SU-DHL-6 (cell line): ENCODE results near the gene NKX2-8.

Experiments
- H2AFZ ChIP-seq: fragments of 200-600 bp; sonication (generic); 2 replicates; pipeline ENCODE4 v1.6.1; 2014; ENCODE audit warnings: low read depth, mild to moderate bottlenecking, moderate library complexity, mixed read lengths, antibody characterized with exemption, low read length; ENCODE audit not compliant: severe bottlenecking
- H3F3A ChIP-seq: fragments of 200-600 bp; shearing (Covaris generic); 2 replicates; pipeline ENCODE4 v1.6.0; 2016; ENCODE audit warnings: antibody characterized with exemption, mild to moderate bottlenecking; ENCODE audit not compliant: insufficient read depth
- H3K27ac ChIP-seq: fragments of 200-600 bp; sonication (generic); 2 replicates; pipeline ENCODE4 v1.5.1; 2016; ENCODE audit warnings: low read depth, mild to moderate bottlenecking, low read length, moderate library complexity, mixed read lengths
- H3K27me3 ChIP-seq: fragments of 200-600 bp; sonication (generic), shearing (Covaris generic); 2 replicates; pipeline ENCODE4 v1.6.0; 2014; ENCODE audit warnings: mild to moderate bottlenecking, low read length
- H3K36me3 ChIP-seq: fragments of 200-600 bp; sonication (generic); 2 replicates; pipeline ENCODE4 v1.6.1; 2014; ENCODE audit warnings: mild to moderate bottlenecking, low read length, mixed read lengths
- H3K4me2 ChIP-seq: fragments of 300-600, 200-600 bp; shearing (Covaris generic), sonication (generic); 2 replicates; pipeline ENCODE4 v1.6.0; 2014; ENCODE audit warnings: low read length, low read depth, mild to moderate bottlenecking; ENCODE audit not compliant: poor library complexity, severe bottlenecking
- H3K4me3 ChIP-seq: fragments of 200-600 bp; sonication (generic); 2 replicates; pipeline ENCODE4 v1.5.1; 2014; ENCODE audit warnings: antibody characterized with exemption, low read length, mild to moderate bottlenecking, mixed read lengths; ENCODE audit not compliant: insufficient read depth, poor library complexity, severe bottlenecking
- H3K79me2 ChIP-seq: fragments of 200-600 bp; sonication (generic); 2 replicates; pipeline ENCODE4 v1.6.1; 2014; ENCODE audit warnings: mild to moderate bottlenecking, low read length, moderate library complexity; ENCODE audit not compliant: insufficient read depth
- H3K9ac ChIP-seq: fragments of 200-600 bp; sonication (generic); 2 replicates; pipeline ENCODE4 v1.7.0; 2014; ENCODE audit warnings: mild to moderate bottlenecking, low read length
- H3K9me2 ChIP-seq: fragments of 200-600 bp; sonication (generic); replicated peaks from 2 replicates; pipeline ENCODE4 v1.6.1; 2014; ENCODE audit warnings: low read length; ENCODE audit not compliant: insufficient read depth
- H3K9me3 ChIP-seq: fragments of 200-600 bp; sonication (generic); 2 replicates; pipeline ENCODE4 v1.6.1; 2014; ENCODE audit warnings: low read length, mixed read lengths; ENCODE audit not compliant: insufficient read depth
- H4K20me1 ChIP-seq: fragments of 200-600 bp; sonication (generic); 2 replicates; pipeline ENCODE4 v1.6.1; 2014; ENCODE audit warnings: low read depth, mild to moderate bottlenecking, antibody characterized with exemption, low read length, moderate library complexity, mixed read lengths
- EZH2phosphoT487 ChIP-seq: fragments of 200-600 bp; sonication (generic), shearing (Covaris generic); conservative IDR thresholded peaks from 2 replicates; pipeline ENCODE4 v1.6.1; 2018; ENCODE audit warnings: mild to moderate bottlenecking, antibody characterized with exemption, low read length, moderate library complexity, mixed read lengths
- TF ChIP-seq, protein P1 (sequence below): fragments of 200-600 bp; sonication (generic); IDR thresholded peaks from one replicate; pipeline ENCODE4 v1.5.1; 2017; ENCODE audit warnings: antibody characterized with exemption, mild to moderate bottlenecking, low read length, moderate library complexity; ENCODE audit not compliant: insufficient read depth, poor library complexity, severe bottlenecking

Gene NKX2-8

DNA sequence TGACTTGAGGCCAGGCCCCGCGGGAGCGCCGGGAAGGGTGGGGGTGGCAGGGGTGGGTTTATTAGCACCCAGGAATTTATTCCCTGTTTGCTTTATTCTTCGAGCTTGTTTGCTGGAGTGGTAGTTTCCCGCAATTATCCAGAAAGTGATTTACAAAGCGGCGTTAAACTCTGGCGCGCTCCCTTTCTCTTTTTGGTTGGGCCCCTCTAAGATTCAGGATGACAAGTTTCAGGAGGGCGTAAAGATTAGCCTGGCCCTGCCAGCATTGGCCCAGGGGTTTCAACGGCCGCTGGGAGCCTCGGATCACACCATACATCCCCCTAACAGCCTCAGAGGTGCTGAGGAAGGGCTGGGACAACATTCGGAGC is 444 bp upstream of the NKX2-8 start:
- Histone ChIP-seq H3K4me3 (no peak overlapping the region), H3K27me3 (no peaks in the 10 kb centered on the region), H4K20me1 (no peaks in the 10 kb centered on the region), H3K9me3 (no peaks in the 10 kb centered on the region), H2AFZ (no peak overlapping the region), H3K36me3 (no peaks in the 10 kb centered on the region), H3K27ac (no peak overlapping the region), H3K79me2 (no peaks in the 10 kb centered on the region), H3F3A (no peaks in the 10 kb centered on the region), H3K9me2 (no peaks in the 10 kb centered on the region), H3K9ac (no peak overlapping the region), H3K4me2 (no peak overlapping the region)
- TF ChIP-seq EZH2phosphoT487: no peak
- TF ChIP-seq, protein P1, sequence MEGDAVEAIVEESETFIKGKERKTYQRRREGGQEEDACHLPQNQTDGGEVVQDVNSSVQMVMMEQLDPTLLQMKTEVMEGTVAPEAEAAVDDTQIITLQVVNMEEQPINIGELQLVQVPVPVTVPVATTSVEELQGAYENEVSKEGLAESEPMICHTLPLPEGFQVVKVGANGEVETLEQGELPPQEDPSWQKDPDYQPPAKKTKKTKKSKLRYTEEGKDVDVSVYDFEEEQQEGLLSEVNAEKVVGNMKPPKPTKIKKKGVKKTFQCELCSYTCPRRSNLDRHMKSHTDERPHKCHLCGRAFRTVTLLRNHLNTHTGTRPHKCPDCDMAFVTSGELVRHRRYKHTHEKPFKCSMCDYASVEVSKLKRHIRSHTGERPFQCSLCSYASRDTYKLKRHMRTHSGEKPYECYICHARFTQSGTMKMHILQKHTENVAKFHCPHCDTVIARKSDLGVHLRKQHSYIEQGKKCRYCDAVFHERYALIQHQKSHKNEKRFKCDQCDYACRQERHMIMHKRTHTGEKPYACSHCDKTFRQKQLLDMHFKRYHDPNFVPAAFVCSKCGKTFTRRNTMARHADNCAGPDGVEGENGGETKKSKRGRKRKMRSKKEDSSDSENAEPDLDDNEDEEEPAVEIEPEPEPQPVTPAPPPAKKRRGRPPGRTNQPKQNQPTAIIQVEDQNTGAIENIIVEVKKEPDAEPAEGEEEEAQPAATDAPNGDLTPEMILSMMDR: no peak

DNA sequence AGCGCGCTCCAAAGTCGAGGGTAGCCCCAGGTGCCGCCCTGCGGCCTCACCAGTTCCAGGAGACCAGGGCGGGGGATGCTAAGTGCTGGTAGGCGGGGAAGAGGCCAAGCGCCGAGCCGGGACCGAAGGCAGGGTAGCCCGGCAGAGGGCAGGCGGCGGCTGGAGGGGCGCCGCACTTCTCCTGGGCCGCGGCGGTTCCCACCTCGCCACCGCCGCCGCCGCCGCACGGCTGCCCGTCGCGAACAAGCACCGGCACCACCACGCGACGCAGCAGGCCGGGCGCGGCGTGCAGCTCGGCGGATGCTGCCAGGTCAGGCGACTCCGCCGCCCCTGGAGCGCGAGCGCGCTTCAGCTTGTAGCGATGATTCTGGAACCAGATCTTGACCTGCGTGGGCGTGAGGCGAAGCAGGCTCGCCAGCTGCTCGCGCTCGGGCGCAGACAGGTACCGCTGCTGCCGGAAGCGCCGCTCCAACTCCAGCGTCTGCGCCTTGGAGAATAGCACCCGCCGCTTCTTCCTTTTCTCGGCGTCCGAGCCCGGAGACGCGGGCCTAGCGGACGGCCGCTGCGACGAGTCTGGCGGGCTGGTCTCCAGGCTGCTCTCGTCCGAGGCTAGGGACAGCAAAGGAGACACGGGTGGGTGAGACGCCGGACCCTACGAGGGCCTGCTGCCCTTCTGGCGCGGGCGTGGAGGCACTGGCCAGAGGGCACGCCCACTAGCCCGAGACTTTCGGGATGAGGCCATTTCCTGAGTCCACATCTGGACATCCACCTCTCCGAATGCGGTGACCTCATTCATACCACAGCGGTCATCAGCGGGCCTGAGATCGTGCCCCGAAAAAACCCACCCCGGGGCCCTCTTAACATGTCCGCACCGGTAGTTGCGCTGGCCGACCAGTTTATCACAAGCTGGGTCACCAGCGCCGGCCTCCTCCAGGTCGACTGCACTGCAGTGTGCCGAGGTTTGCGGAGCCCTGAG is 1.3 kb downstream of the NKX2-8 start:
- Histone ChIP-seq H3K4me2 (no peak overlapping the region), H2AFZ (no peak overlapping the region), H4K20me1 (no peaks in the 10 kb centered on the region), H3K27ac (no peak overlapping the region), H3K27me3 (no peaks in the 10 kb centered on the region), H3K9ac (no peak overlapping the region), H3F3A (no peaks in the 10 kb centered on the region), H3K79me2 (no peaks in the 10 kb centered on the region), H3K4me3 (no peak overlapping the region), H3K9me2 (no peaks in the 10 kb centered on the region), H3K9me3 (no peaks in the 10 kb centered on the region), H3K36me3 (no peaks in the 10 kb centered on the region)
- TF ChIP-seq, protein P1: no peak
- TF ChIP-seq EZH2phosphoT487: no peak

DNA sequence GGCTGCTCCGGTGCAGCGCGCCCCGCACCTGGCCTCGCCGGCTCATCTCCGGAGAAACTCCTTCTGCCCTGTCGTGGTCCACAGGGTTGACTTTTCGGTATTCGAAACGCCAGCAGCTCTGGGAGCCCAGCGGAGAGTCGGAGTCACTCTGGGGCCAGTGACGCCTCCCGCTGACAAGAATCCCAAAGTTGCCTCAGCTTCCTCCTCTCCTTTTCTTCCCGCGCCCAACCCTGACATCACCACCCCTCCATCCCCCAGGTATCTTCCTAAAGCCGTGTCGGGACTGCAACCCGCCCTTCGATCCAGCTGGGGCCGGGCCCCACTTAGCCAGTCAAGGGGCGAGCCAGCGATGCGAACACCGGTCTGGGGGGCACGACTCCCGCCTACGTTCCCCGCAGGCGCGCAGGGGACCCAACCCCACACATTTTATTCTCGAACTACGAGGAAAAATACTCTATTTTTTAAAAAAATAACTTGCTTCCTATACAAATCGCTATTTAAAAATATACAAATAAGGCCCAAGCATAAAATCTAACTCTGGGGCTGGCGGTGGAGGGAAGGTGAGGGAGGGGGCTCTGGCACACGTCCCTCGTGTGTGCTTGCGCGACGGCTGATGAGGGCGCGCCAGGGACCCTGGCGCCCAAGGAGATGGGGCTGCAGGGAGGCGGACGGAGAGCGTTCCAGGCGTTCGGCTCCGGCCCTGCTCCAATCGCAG is 2.1 kb downstream of the NKX2-8 start:
- no peaks in the 10 kb centered on the region for H3K9me3 ChIP-seq
- H3K9me2 ChIP-seq: no peaks in the 10 kb centered on the region
- no peaks in the 10 kb centered on the region for H3F3A ChIP-seq
- H3K36me3 ChIP-seq: no peaks in the 10 kb centered on the region
- no peak overlapping the region for H3K4me3 ChIP-seq
- no peak overlapping the region for H2AFZ ChIP-seq
- no peak for TF ChIP-seq EZH2phosphoT487
- TF ChIP-seq, protein P1: no peak
- H3K79me2 ChIP-seq: no peaks in the 10 kb centered on the region
- no peak overlapping the region for H3K9ac ChIP-seq
- no peaks in the 10 kb centered on the region for H4K20me1 ChIP-seq
- H3K4me2 ChIP-seq: no peak overlapping the region
- H3K27ac ChIP-seq: no peak overlapping the region
- no peaks in the 10 kb centered on the region for H3K27me3 ChIP-seq
